ENCODE data around the gene PDZD2. TPM values are rescaled to one million over a fixed set of nuclear protein-coding genes. Genes with fewer than 3 reads are reported as not detected.

The PDZD2 gene
- total and polyA plus RNA-seq, 2 experiments from 2014 or later = 8.3 to 16.9 TPM

DNA sequence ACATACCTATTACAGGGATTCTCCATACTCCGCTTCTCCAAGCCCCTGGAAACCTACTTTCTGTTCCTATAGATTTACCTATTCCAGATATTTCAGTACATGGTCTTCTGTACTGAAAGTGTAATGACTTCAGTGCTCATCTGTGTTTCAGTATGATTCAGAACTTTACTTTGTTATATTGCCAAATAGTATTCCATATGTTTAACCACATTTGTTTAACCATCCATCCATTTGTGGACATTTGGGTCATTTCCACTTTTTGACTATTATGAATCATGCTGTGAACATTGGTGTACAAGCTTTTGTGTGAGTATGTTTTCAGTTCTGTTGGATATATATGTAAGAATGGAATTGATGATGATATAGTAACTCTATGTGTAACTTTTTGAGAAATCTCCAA is 188.9 kb downstream of the PDZD2 start:
- no peaks in the 10 kb centered on the region for H3K36me3 ChIP-seq (ENCODE audit: insufficient read depth)
- ATAC-seq = no peak

More for the DNA sequence above, 188.9 kb downstream of the PDZD2 start:
- Mint-ChIP-seq H3K4me1 (peaks cover 9% of the 10 kb centered on the region; the same call in 2 of the 3 replicates), H3K36me3 (ENCODE audit: low read depth) (peaks cover 11% of the 10 kb centered on the region; the same call in 2 of the 3 replicates), H3K9me3 (peaks cover 19% of the 10 kb centered on the region), H3K4me3 (no peak overlapping the region), H3K27me3 (ENCODE audit: insufficient read depth, low read depth, poor library complexity) (peaks cover 3% of the 10 kb centered on the region), H3K27ac (no peak overlapping the region)
- TF ChIP-seq ZNF331 (CRISPR knock-in tag; IDR thresholded peaks at IDR 0.05; ENCODE audit: low read depth) (no peak), NANOG (IDR thresholded peaks at IDR 0.05; ENCODE audit: borderline replicate concordance) (no peak), STAT1 (IDR thresholded peaks at IDR 0.05; ENCODE audit: unreplicated experiment) (no peak), JUNB (IDR thresholded peaks at IDR 0.05; ENCODE audit: unreplicated experiment) (no peak), EZH2phosphoT487 (IDR thresholded peaks at IDR 0.05; ENCODE audit: unreplicated experiment) (no peak), ZNF114 (CRISPR knock-in tag; IDR thresholded peaks at IDR 0.05) (no peak), EZH2 (IDR thresholded peaks at IDR 0.05; ENCODE audit: low read depth, unreplicated experiment) (no peak)
- TF ChIP-seq, protein P1, sequence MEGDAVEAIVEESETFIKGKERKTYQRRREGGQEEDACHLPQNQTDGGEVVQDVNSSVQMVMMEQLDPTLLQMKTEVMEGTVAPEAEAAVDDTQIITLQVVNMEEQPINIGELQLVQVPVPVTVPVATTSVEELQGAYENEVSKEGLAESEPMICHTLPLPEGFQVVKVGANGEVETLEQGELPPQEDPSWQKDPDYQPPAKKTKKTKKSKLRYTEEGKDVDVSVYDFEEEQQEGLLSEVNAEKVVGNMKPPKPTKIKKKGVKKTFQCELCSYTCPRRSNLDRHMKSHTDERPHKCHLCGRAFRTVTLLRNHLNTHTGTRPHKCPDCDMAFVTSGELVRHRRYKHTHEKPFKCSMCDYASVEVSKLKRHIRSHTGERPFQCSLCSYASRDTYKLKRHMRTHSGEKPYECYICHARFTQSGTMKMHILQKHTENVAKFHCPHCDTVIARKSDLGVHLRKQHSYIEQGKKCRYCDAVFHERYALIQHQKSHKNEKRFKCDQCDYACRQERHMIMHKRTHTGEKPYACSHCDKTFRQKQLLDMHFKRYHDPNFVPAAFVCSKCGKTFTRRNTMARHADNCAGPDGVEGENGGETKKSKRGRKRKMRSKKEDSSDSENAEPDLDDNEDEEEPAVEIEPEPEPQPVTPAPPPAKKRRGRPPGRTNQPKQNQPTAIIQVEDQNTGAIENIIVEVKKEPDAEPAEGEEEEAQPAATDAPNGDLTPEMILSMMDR (conservative IDR thresholded peaks at IDR 0.05; ENCODE audit: low read depth in 2 of 2) = no peak
- TF ChIP-seq, protein P2, sequence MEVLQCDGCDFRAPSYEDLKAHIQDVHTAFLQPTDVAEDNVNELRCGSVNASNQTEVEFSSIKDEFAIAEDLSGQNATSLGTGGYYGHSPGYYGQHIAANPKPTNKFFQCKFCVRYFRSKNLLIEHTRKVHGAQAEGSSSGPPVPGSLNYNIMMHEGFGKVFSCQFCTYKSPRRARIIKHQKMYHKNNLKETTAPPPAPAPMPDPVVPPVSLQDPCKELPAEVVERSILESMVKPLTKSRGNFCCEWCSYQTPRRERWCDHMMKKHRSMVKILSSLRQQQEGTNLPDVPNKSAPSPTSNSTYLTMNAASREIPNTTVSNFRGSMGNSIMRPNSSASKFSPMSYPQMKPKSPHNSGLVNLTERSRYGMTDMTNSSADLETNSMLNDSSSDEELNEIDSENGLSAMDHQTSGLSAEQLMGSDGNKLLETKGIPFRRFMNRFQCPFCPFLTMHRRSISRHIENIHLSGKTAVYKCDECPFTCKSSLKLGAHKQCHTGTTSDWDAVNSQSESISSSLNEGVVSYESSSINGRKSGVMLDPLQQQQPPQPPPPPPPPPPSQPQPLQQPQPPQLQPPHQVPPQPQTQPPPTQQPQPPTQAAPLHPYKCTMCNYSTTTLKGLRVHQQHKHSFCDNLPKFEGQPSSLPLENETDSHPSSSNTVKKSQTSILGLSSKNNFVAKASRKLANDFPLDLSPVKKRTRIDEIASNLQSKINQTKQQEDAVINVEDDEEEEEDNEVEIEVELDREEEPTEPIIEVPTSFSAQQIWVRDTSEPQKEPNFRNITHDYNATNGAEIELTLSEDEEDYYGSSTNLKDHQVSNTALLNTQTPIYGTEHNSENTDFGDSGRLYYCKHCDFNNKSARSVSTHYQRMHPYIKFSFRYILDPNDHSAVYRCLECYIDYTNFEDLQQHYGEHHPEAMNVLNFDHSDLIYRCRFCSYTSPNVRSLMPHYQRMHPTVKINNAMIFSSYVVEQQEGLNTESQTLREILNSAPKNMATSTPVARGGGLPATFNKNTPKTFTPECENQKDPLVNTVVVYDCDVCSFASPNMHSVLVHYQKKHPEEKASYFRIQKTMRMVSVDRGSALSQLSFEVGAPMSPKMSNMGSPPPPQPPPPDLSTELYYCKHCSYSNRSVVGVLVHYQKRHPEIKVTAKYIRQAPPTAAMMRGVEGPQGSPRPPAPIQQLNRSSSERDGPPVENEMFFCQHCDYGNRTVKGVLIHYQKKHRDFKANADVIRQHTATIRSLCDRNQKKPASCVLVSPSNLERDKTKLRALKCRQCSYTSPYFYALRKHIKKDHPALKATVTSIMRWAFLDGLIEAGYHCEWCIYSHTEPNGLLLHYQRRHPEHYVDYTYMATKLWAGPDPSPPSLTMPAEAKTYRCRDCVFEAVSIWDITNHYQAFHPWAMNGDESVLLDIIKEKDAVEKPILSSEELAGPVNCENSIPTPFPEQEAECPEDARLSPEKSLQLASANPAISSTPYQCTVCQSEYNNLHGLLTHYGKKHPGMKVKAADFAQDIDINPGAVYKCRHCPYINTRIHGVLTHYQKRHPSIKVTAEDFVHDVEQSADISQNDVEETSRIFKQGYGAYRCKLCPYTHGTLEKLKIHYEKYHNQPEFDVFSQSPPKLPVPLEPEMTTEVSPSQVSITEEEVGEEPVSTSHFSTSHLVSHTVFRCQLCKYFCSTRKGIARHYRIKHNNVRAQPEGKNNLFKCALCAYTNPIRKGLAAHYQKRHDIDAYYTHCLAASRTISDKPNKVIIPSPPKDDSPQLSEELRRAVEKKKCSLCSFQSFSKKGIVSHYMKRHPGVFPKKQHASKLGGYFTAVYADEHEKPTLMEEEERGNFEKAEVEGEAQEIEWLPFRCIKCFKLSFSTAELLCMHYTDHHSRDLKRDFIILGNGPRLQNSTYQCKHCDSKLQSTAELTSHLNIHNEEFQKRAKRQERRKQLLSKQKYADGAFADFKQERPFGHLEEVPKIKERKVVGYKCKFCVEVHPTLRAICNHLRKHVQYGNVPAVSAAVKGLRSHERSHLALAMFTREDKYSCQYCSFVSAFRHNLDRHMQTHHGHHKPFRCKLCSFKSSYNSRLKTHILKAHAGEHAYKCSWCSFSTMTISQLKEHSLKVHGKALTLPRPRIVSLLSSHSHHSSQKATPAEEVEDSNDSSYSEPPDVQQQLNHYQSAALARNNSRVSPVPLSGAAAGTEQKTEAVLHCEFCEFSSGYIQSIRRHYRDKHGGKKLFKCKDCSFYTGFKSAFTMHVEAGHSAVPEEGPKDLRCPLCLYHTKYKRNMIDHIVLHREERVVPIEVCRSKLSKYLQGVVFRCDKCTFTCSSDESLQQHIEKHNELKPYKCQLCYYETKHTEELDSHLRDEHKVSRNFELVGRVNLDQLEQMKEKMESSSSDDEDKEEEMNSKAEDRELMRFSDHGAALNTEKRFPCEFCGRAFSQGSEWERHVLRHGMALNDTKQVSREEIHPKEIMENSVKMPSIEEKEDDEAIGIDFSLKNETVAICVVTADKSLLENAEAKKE (CRISPR knock-in tag; IDR thresholded peaks at IDR 0.05) = no peak
- TF ChIP-seq, protein P3, sequence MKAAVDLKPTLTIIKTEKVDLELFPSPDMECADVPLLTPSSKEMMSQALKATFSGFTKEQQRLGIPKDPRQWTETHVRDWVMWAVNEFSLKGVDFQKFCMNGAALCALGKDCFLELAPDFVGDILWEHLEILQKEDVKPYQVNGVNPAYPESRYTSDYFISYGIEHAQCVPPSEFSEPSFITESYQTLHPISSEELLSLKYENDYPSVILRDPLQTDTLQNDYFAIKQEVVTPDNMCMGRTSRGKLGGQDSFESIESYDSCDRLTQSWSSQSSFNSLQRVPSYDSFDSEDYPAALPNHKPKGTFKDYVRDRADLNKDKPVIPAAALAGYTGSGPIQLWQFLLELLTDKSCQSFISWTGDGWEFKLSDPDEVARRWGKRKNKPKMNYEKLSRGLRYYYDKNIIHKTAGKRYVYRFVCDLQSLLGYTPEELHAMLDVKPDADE (IDR thresholded peaks at IDR 0.05) = no peak
- H3K4me1 ChIP-seq (ENCODE audit: insufficient read depth) = no peaks in the 10 kb centered on the region
- no peak overlapping the region for H3K4me2 ChIP-seq
- H3K27me3 ChIP-seq (ENCODE audit: insufficient read depth) = no peaks in the 10 kb centered on the region
- no peaks in the 10 kb centered on the region for H3F3A ChIP-seq (replicated peaks; ENCODE audit: low read depth)
- no peak overlapping the region for H2AFZ ChIP-seq
- H3K27ac ChIP-seq (ENCODE audit: low read depth) = no peak overlapping the region
- DNase-seq (ENCODE audit: low spot score) = no peak
- no peaks in the 10 kb centered on the region for H3K79me2 ChIP-seq (replicated peaks; ENCODE audit: insufficient read depth)
- no peak overlapping the region for H3K4me3 ChIP-seq
- no peaks in the 10 kb centered on the region for H3K9me2 ChIP-seq (ENCODE audit: insufficient read depth)
- H4K20me1 ChIP-seq (replicated peaks; ENCODE audit: insufficient read depth) = no peaks in the 10 kb centered on the region

All from GM23338 (cell line).